HepG2 (cell line): ENCODE data around the gene MON1A. TPM values are rescaled to one million over a fixed set of nuclear protein-coding genes. Genes with fewer than 3 reads are reported as not detected.
A peak's percentile ranks its signal among the peaks of the same experiment; 100 is the strongest.

ENCODE experiments used
- DNMT3B ChIP-seq: conservative IDR thresholded peaks from 2 replicates; pipeline ENCODE4 v1.6.1; 2016; ENCODE audit warnings: missing biosample characterization, control low read depth
- HES4 ChIP-seq: sonication (generic); formaldehyde crosslinking; IDR thresholded peaks from 2 replicates; pipeline ENCODE4 v1.9.0; 2021; ENCODE audit warnings: mild to moderate bottlenecking, missing genetic modification reagents, borderline replicate concordance
- NR2F2 ChIP-seq: IDR thresholded peaks from 2 replicates; pipeline ENCODE4 v1.6.1; 2012; ENCODE audit warnings: low read depth, inconsistent platforms, borderline replicate concordance
- PITX1 ChIP-seq: sonication (generic); formaldehyde crosslinking; IDR thresholded peaks from 2 replicates; pipeline ENCODE4 v1.5.1; 2020; ENCODE audit warnings: mild to moderate bottlenecking, missing genetic modification reagents
- RFX1 ChIP-seq: fragments of 450-650 bp; IDR thresholded peaks from 2 replicates; pipeline ENCODE4 v1.6.1; 2017
- SETDB1 ChIP-seq: sonication (generic); formaldehyde crosslinking; IDR thresholded peaks from 2 replicates; pipeline ENCODE4 v1.5.1; 2020; ENCODE audit warnings: missing genetic modification reagents, mild to moderate bottlenecking, borderline replicate concordance
- SSRP1 ChIP-seq: IDR thresholded peaks from 2 replicates; pipeline ENCODE4 v1.6.1; 2016; ENCODE audit warnings: control low read depth
- TCF7 ChIP-seq: sonication (generic); IDR thresholded peaks from 2 replicates; pipeline ENCODE4 v1.6.1; 2016; ENCODE audit warnings: antibody characterized with exemption, low read depth
- ZFP1 ChIP-seq: IDR thresholded peaks from 2 replicates; pipeline ENCODE4 v1.6.1; 2016
- ZFP82 ChIP-seq: sonication (generic); formaldehyde crosslinking; IDR thresholded peaks from 2 replicates; pipeline ENCODE4 v1.5.1; 2020; ENCODE audit warnings: mild to moderate bottlenecking, missing genetic modification reagents, borderline replicate concordance
- ZNF143 ChIP-seq: sonication (generic); formaldehyde crosslinking; IDR thresholded peaks from 2 replicates; pipeline ENCODE4 v1.4.0; 2020; ENCODE audit warnings: missing genetic modification reagents
- ZNF432 ChIP-seq: sonication (generic); formaldehyde crosslinking; IDR thresholded peaks from 2 replicates; pipeline ENCODE4 v1.5.0; 2020; ENCODE audit warnings: missing genetic modification reagents, mild to moderate bottlenecking, borderline replicate concordance
- ZNF605 ChIP-seq: sonication (generic); formaldehyde crosslinking; IDR thresholded peaks from 2 replicates; pipeline ENCODE4 v1.8.0; 2022; ENCODE audit warnings: mild to moderate bottlenecking, missing genetic modification reagents
- ZNF674 ChIP-seq: sonication (generic); formaldehyde crosslinking; IDR thresholded peaks from 2 replicates; pipeline ENCODE4 v1.5.0; 2020; ENCODE audit warnings: low read depth, mild to moderate bottlenecking, missing genetic modification reagents
- polyA plus RNA-seq, 8 experiments: library from polyadenylated mRNA; depleted of rRNA in 3 of 8; stranded (reverse) in 7 of 8; unstranded in 1 of 8; fragments of >200 nt; fragmentation: Illumina TruSeq in 4 of 8; extraction: Trizol in 4 of 8; gene quantifications; 2 replicates each; pipeline versions ENCODE4 v1.2.1 to v1.2.3, GENCODE V29; 2011 to 2016; ENCODE audit warnings: low read depth in 4 of 8, missing spikeins in 1 of 8, mixed read lengths in 1 of 8; ENCODE audit not compliant: insufficient read depth in 1 of 8
- total RNA-seq, 5 experiments: library from RNA; depleted of rRNA; stranded (reverse); fragments of >200 nt; fragmentation: Illumina TruSeq; extraction: Trizol; gene quantifications; 2 replicates each; pipeline ENCODE4 v1.2.3, GENCODE V29; 2016; ENCODE audit warnings: low read depth in 1 of 5
- TF ChIP-seq, protein P1 (sequence below): sonication (generic); formaldehyde crosslinking; IDR thresholded peaks from 2 replicates; pipeline ENCODE4 v1.5.0; 2020; ENCODE audit warnings: missing genetic modification reagents
- TF ChIP-seq, protein P2 (sequence below): sonication (generic); formaldehyde crosslinking; IDR thresholded peaks from 2 replicates; pipeline ENCODE4 v1.5.1; 2020; ENCODE audit warnings: mild to moderate bottlenecking, moderate library complexity, missing genetic modification reagents
- TF ChIP-seq, protein P3 (sequence below): sonication (generic); formaldehyde crosslinking; IDR thresholded peaks from 2 replicates; pipeline ENCODE4 v1.9.0; 2021; ENCODE audit warnings: mild to moderate bottlenecking, missing genetic modification reagents
- TF ChIP-seq, protein P4 (sequence below), 2 experiments: sonication (generic) in 1 of 2; formaldehyde crosslinking in 1 of 2; IDR thresholded peaks; 2 replicates each; pipeline versions ENCODE4 v1.4.0 to v1.6.1; 2018 to 2020; ENCODE audit warnings: missing genetic modification reagents in 2 of 2, borderline replicate concordance in 1 of 2, low read depth in 1 of 2, mild to moderate bottlenecking in 1 of 2, missing biosample characterization in 1 of 2
- TF ChIP-seq, protein P5 (sequence below): sonication (generic); IDR thresholded peaks from 2 replicates; pipeline ENCODE4 v1.6.1; 2016; ENCODE audit warnings: low read depth, borderline replicate concordance

MON1A gene
- total and polyA plus RNA-seq, 2 of the 13 experiments (the other 11 are each of a cell fraction or from before 2014, with no cell fraction given): 4.6 to 9.0 TPM

DNA sequence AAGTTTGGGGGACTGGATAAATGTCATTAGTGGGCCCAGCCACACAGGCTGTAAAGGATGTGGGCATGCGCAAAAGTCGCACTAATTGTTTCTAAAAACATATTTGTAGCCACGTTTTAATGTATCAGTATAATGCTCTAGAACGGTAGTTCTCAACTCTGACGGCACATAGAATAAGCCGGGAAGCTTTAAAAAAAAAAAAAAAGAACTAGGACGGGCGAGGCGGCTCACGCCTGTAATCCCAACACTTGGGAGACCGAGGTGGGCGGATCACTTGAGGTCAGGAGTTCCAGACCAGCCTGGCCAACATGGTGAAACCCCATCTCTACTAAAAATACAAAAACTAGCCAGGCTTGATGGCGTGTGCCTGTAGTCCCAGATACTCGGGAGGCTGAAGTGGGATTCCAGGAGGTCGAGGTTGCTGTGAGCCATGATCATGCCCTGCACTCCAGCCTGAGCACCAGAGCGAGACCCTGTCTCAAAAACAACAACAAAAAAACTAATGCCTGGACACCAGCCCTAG lies 618 bp upstream of the MON1A start (continued):
- TF ChIP-seq, protein P1, sequence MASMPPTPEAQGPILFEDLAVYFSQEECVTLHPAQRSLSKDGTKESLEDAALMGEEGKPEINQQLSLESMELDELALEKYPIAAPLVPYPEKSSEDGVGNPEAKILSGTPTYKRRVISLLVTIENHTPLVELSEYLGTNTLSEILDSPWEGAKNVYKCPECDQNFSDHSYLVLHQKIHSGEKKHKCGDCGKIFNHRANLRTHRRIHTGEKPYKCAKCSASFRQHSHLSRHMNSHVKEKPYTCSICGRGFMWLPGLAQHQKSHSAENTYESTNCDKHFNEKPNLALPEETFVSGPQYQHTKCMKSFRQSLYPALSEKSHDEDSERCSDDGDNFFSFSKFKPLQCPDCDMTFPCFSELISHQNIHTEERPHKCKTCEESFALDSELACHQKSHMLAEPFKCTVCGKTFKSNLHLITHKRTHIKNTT (CRISPR knock-in tag): no peak
- TF ChIP-seq SSRP1 (CRISPR knock-in tag) (no peak), SETDB1 (CRISPR knock-in tag) (no peak), ZFP1 (CRISPR knock-in tag) (no peak), RFX1 (no peak), PITX1 (peak; percentile 1; the same call in 1 of the 2 replicates), ZNF674 (no peak), ZNF432 (CRISPR knock-in tag) (no peak), TCF7 (no peak), ZNF143 (CRISPR knock-in tag) (no peak), NR2F2 (0 out of 2 replicates have a peak, but pooled peaks have one; percentile 1), HES4 (CRISPR knock-in tag) (no peak), DNMT3B (no peak), ZFP82 (CRISPR knock-in tag) (no peak), ZNF605 (CRISPR knock-in tag) (peak; percentile 54; the same call in 1 of the 2 replicates)
- TF ChIP-seq, protein P2, sequence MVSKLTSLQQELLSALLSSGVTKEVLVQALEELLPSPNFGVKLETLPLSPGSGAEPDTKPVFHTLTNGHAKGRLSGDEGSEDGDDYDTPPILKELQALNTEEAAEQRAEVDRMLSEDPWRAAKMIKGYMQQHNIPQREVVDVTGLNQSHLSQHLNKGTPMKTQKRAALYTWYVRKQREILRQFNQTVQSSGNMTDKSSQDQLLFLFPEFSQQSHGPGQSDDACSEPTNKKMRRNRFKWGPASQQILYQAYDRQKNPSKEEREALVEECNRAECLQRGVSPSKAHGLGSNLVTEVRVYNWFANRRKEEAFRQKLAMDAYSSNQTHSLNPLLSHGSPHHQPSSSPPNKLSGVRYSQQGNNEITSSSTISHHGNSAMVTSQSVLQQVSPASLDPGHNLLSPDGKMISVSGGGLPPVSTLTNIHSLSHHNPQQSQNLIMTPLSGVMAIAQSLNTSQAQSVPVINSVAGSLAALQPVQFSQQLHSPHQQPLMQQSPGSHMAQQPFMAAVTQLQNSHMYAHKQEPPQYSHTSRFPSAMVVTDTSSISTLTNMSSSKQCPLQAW (CRISPR knock-in tag): 0 out of 2 replicates have a peak, but pooled peaks have one; percentile 6
- TF ChIP-seq, protein P3, sequence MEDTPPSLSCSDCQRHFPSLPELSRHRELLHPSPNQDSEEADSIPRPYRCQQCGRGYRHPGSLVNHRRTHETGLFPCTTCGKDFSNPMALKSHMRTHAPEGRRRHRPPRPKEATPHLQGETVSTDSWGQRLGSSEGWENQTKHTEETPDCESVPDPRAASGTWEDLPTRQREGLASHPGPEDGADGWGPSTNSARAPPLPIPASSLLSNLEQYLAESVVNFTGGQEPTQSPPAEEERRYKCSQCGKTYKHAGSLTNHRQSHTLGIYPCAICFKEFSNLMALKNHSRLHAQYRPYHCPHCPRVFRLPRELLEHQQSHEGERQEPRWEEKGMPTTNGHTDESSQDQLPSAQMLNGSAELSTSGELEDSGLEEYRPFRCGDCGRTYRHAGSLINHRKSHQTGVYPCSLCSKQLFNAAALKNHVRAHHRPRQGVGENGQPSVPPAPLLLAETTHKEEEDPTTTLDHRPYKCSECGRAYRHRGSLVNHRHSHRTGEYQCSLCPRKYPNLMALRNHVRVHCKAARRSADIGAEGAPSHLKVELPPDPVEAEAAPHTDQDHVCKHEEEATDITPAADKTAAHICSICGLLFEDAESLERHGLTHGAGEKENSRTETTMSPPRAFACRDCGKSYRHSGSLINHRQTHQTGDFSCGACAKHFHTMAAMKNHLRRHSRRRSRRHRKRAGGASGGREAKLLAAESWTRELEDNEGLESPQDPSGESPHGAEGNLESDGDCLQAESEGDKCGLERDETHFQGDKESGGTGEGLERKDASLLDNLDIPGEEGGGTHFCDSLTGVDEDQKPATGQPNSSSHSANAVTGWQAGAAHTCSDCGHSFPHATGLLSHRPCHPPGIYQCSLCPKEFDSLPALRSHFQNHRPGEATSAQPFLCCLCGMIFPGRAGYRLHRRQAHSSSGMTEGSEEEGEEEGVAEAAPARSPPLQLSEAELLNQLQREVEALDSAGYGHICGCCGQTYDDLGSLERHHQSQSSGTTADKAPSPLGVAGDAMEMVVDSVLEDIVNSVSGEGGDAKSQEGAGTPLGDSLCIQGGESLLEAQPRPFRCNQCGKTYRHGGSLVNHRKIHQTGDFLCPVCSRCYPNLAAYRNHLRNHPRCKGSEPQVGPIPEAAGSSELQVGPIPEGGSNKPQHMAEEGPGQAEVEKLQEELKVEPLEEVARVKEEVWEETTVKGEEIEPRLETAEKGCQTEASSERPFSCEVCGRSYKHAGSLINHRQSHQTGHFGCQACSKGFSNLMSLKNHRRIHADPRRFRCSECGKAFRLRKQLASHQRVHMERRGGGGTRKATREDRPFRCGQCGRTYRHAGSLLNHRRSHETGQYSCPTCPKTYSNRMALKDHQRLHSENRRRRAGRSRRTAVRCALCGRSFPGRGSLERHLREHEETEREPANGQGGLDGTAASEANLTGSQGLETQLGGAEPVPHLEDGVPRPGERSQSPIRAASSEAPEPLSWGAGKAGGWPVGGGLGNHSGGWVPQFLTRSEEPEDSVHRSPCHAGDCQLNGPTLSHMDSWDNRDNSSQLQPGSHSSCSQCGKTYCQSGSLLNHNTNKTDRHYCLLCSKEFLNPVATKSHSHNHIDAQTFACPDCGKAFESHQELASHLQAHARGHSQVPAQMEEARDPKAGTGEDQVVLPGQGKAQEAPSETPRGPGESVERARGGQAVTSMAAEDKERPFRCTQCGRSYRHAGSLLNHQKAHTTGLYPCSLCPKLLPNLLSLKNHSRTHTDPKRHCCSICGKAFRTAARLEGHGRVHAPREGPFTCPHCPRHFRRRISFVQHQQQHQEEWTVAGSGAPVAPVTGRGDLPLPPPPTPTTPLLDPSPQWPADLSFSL: no peak
- TF ChIP-seq, protein P4, sequence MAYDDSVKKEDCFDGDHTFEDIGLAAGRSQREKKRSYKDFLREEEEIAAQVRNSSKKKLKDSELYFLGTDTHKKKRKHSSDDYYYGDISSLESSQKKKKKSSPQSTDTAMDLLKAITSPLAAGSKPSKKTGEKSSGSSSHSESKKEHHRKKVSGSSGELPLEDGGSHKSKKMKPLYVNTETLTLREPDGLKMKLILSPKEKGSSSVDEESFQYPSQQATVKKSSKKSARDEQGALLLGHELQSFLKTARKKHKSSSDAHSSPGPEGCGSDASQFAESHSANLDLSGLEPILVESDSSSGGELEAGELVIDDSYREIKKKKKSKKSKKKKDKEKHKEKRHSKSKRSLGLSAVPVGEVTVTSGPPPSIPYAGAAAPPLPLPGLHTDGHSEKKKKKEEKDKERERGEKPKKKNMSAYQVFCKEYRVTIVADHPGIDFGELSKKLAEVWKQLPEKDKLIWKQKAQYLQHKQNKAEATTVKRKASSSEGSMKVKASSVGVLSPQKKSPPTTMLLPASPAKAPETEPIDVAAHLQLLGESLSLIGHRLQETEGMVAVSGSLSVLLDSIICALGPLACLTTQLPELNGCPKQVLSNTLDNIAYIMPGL (CRISPR knock-in tag; IDR thresholded peaks at IDR 0.05; ENCODE audit: borderline replicate concordance in 1 of 2, low read depth in 1 of 2): no peak
- TF ChIP-seq, protein P5, sequence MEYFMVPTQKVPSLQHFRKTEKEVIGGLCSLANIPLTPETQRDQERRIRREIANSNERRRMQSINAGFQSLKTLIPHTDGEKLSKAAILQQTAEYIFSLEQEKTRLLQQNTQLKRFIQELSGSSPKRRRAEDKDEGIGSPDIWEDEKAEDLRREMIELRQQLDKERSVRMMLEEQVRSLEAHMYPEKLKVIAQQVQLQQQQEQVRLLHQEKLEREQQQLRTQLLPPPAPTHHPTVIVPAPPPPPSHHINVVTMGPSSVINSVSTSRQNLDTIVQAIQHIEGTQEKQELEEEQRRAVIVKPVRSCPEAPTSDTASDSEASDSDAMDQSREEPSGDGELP: no peak
